HepG2 (cell line): ENCODE data around the gene NUP88. TPM values are rescaled to one million over a fixed set of nuclear protein-coding genes. Genes with fewer than 3 reads are reported as not detected.

Experiments used
- ARID4A ChIP-seq: sonication (generic); formaldehyde crosslinking; IDR thresholded peaks from 2 replicates; pipeline ENCODE4 v1.5.0; 2020; ENCODE audit warnings: mild to moderate bottlenecking, missing genetic modification reagents, borderline replicate concordance
- CBX5 ChIP-seq: sonication (generic); formaldehyde crosslinking; IDR thresholded peaks from 2 replicates; pipeline ENCODE4 v1.4.0; 2020; ENCODE audit warnings: missing genetic modification reagents, borderline replicate concordance
- CREB1 ChIP-seq, 2 experiments: fragments of 450-650 bp in 1 of 2; IDR thresholded peaks; 2 replicates each; pipeline ENCODE4 v1.6.1; 2016 to 2017; ENCODE audit warnings: control low read depth in 1 of 2, mild to moderate bottlenecking in 1 of 2, missing compliant biosample characterization in 1 of 2, missing genetic modification characterization in 1 of 2
- EP300 ChIP-seq, 3 experiments: sonication (generic) in 1 of 3; formaldehyde crosslinking in 1 of 3; IDR thresholded peaks; 2 replicates each; pipeline versions ENCODE4 v1.5.1 to v1.6.1; 2011 to 2020; ENCODE audit warnings: low read depth in 2 of 3, low read length in 2 of 3, borderline replicate concordance in 1 of 3, improper control_type of control experiment in 1 of 3, mild to moderate bottlenecking in 1 of 3, missing genetic modification reagents in 1 of 3, moderate library complexity in 1 of 3
- ERF ChIP-seq: IDR thresholded peaks from 2 replicates; pipeline ENCODE4 v1.6.1; 2018; ENCODE audit warnings: missing biosample characterization, missing genetic modification reagents
- KMT2B ChIP-seq: IDR thresholded peaks from 2 replicates; pipeline ENCODE4 v1.6.1; 2016; ENCODE audit warnings: missing genetic modification reagents, missing compliant biosample characterization
- NR0B2 ChIP-seq: sonication (generic); formaldehyde crosslinking; IDR thresholded peaks from 2 replicates; pipeline ENCODE4 v1.4.0; 2020; ENCODE audit warnings: mild to moderate bottlenecking, missing genetic modification reagents
- NR2F6 ChIP-seq, 2 experiments: IDR thresholded peaks; 2 replicates each; pipeline ENCODE4 v1.6.1; 2016; ENCODE audit warnings: antibody characterized with exemption in 1 of 2, mild to moderate bottlenecking in 1 of 2
- SMAD3 ChIP-seq: sonication (generic); formaldehyde crosslinking; IDR thresholded peaks from 2 replicates; pipeline ENCODE4 v1.4.0; 2020; ENCODE audit warnings: missing genetic modification reagents
- SP4 ChIP-seq: sonication (generic); formaldehyde crosslinking; IDR thresholded peaks from 2 replicates; pipeline ENCODE4 v1.8.1; 2023; ENCODE audit warnings: mild to moderate bottlenecking, missing genetic modification reagents
- TBX2 ChIP-seq: sonication (generic); formaldehyde crosslinking; IDR thresholded peaks from 2 replicates; pipeline ENCODE4 v1.5.0; 2020; ENCODE audit warnings: missing genetic modification reagents, mild to moderate bottlenecking, borderline replicate concordance
- TGIF2 ChIP-seq: IDR thresholded peaks from 2 replicates; pipeline ENCODE4 v1.6.1; 2016; ENCODE audit warnings: control low read depth, missing compliant biosample characterization
- ZBTB26 ChIP-seq: IDR thresholded peaks from 2 replicates; pipeline ENCODE4 v1.6.1; 2016; ENCODE audit warnings: missing compliant biosample characterization, missing genetic modification reagents, borderline replicate concordance
- ZNF143 ChIP-seq: sonication (generic); formaldehyde crosslinking; IDR thresholded peaks from 2 replicates; pipeline ENCODE4 v1.4.0; 2020; ENCODE audit warnings: missing genetic modification reagents
- ZNF33A ChIP-seq: sonication (generic); formaldehyde crosslinking; IDR thresholded peaks from 2 replicates; pipeline ENCODE4 v1.5.1; 2020; ENCODE audit warnings: missing genetic modification reagents, mild to moderate bottlenecking, moderate library complexity, borderline replicate concordance
- ZNF501 ChIP-seq: sonication (generic); formaldehyde crosslinking; IDR thresholded peaks from 2 replicates; pipeline ENCODE4 v1.5.1; 2020; ENCODE audit warnings: mild to moderate bottlenecking, moderate library complexity, missing genetic modification reagents
- ZNF547 ChIP-seq: sonication (generic); formaldehyde crosslinking; IDR thresholded peaks from 2 replicates; pipeline ENCODE4 v1.5.1; 2020; ENCODE audit warnings: mild to moderate bottlenecking, missing genetic modification reagents
- ZNF691 ChIP-seq: sonication (generic); formaldehyde crosslinking; IDR thresholded peaks from 2 replicates; pipeline ENCODE4 v1.4.0; 2020; ENCODE audit warnings: missing genetic modification reagents, low read depth, mild to moderate bottlenecking, borderline replicate concordance
- ZNF747 ChIP-seq: sonication (generic); formaldehyde crosslinking; IDR thresholded peaks from 2 replicates; pipeline ENCODE4 v1.8.1; 2023; ENCODE audit warnings: missing genetic modification reagents, mild to moderate bottlenecking, borderline replicate concordance
- ZNF839 ChIP-seq: sonication (generic); formaldehyde crosslinking; IDR thresholded peaks from 2 replicates; pipeline ENCODE4 v1.4.0; 2020; ENCODE audit warnings: missing genetic modification reagents, mild to moderate bottlenecking, borderline replicate concordance
- ZSCAN31 ChIP-seq: sonication (generic); formaldehyde crosslinking; IDR thresholded peaks from 2 replicates; pipeline ENCODE4 v1.5.0; 2020; ENCODE audit warnings: low read depth, mild to moderate bottlenecking, missing genetic modification reagents
- polyA plus RNA-seq, 8 experiments: library from polyadenylated mRNA; depleted of rRNA in 3 of 8; stranded (reverse) in 7 of 8; unstranded in 1 of 8; fragments of >200 nt; fragmentation: Illumina TruSeq in 4 of 8; extraction: Trizol in 4 of 8; gene quantifications; 2 replicates each; pipeline versions ENCODE4 v1.2.1 to v1.2.3, GENCODE V29; 2011 to 2016; ENCODE audit warnings: low read depth in 4 of 8, missing spikeins in 1 of 8, mixed read lengths in 1 of 8; ENCODE audit not compliant: insufficient read depth in 1 of 8
- total RNA-seq, 5 experiments: library from RNA; depleted of rRNA; stranded (reverse); fragments of >200 nt; fragmentation: Illumina TruSeq; extraction: Trizol; gene quantifications; 2 replicates each; pipeline ENCODE4 v1.2.3, GENCODE V29; 2016; ENCODE audit warnings: low read depth in 1 of 5

Gene NUP88
- total and polyA plus RNA-seq, 2 of the 13 experiments (the other 11 are each of a cell fraction or from before 2014, with no cell fraction given), result 48.2 to 130 TPM

- TF ChIP-seq NR2F6 (IDR thresholded peaks at IDR 0.05) (no peak), NR2F6 (CRISPR knock-in tag; IDR thresholded peaks at IDR 0.05) (0 out of 2 replicates have a peak, but pooled peaks have one; percentile 12), CBX5 (CRISPR knock-in tag) (0 out of 2 replicates have a peak, but pooled peaks have one; percentile 49), ZNF33A (CRISPR knock-in tag) (peak; percentile 44; the same call in 1 of the 2 replicates), ZNF691 (CRISPR knock-in tag) (no peak), CREB1 (IDR thresholded peaks at IDR 0.05) (no peak), CREB1 (CRISPR knock-in tag; IDR thresholded peaks at IDR 0.05) (peak; percentile 87), ZNF839 (no peak), KMT2B (CRISPR knock-in tag) (peak; percentile 85; the same call in 1 of the 2 replicates), ZNF747 (CRISPR knock-in tag) (peak; percentile 79; the same call in 1 of the 2 replicates), ZNF547 (CRISPR knock-in tag) (peak; percentile 21; the same call in 1 of the 2 replicates), ZSCAN31 (CRISPR knock-in tag) (peak; percentile 87; the same call in 1 of the 2 replicates), SP4 (CRISPR knock-in tag) (no peak; the same call in 1 of the 2 replicates), TGIF2 (peak; percentile 56; the same call in 1 of the 2 replicates), ARID4A (CRISPR knock-in tag) (peak; percentile 96), TBX2 (CRISPR knock-in tag) (peak; percentile 82), ZNF501 (CRISPR knock-in tag) (peak; percentile 87), ZBTB26 (CRISPR knock-in tag) (0 out of 2 replicates have a peak, but pooled peaks have one; percentile 25), ZNF143 (CRISPR knock-in tag) (peak; percentile 94), EP300 (IDR thresholded peaks at IDR 0.05; ENCODE audit: low read depth in 2 of 2, low read length in 2 of 2) (0 out of 4 replicates have a peak, but pooled peaks of 1 of the 2 experiments have one; percentile 29), EP300 (CRISPR knock-in tag; IDR thresholded peaks at IDR 0.05; ENCODE audit: borderline replicate concordance) (peak; percentile 28; the same call in 1 of the 2 replicates), SMAD3 (CRISPR knock-in tag) (peak; percentile 45; the same call in 1 of the 2 replicates), ERF (CRISPR knock-in tag) (0 out of 2 replicates have a peak, but pooled peaks have one; percentile 51), NR0B2 (peak; percentile 91; the same call in 1 of the 2 replicates)
Measured at GRCh38 chr17:5419959-5420653, 644 bp upstream of the NUP88 start, which contains the start of gene RPAIN (continued).
